H1 (cell line): ENCODE data around the gene SF3B6. TPM values are rescaled to one million over a fixed set of nuclear protein-coding genes. Genes with fewer than 3 reads are reported as not detected.

Experiments
- CTCF ChIA-PET: fragments of 300-600 bp; sonication (Branson Sonifier 250); formaldehyde crosslinking; loops from one replicate; lab custom pipeline; 2021; ENCODE audit not compliant: partially characterized antibody; lab: Charles Lee
- POLR2A ChIA-PET: fragments of 300-600 bp; sonication (Branson Sonifier 250); formaldehyde crosslinking; loops from one replicate; lab custom pipeline; 2021; ENCODE audit warnings: inconsistent platforms; ENCODE audit not compliant: partially characterized antibody; lab: Charles Lee
- DNase-seq, 2 experiments: peaks; one replicate each; pipeline versions ENCODE4 v3.0.0 to v3.0.0-alpha.2; 2010 to 2022; ENCODE audit warnings: low spot score in 2 of 2, low read depth in 1 of 2, mixed read lengths in 1 of 2
- FAIRE-seq: peaks from 2 replicates; lab custom pipeline; 2011; peaks lifted over from hg19 to GRCh38; lab: Jason Lieb, UNC
- H2AFZ ChIP-seq: 2 replicates; pipeline ENCODE4 v1.8.1; 2012; ENCODE audit warnings: low read length, inconsistent platforms
- H2AK5ac ChIP-seq: 2 replicates; pipeline ENCODE4 v1.6.1; 2013; ENCODE audit warnings: low read depth, low read length
- H2BK120ac ChIP-seq: replicated peaks from 2 replicates; pipeline ENCODE3; 2013; ENCODE audit warnings: low read depth, low read length, inconsistent platforms
- H2BK12ac ChIP-seq: 2 replicates; pipeline ENCODE4 v1.6.1; 2013; ENCODE audit warnings: low read depth, low read length
- H2BK15ac ChIP-seq: 2 replicates; pipeline ENCODE4 v1.6.1; 2013; ENCODE audit warnings: low read length
- H2BK20ac ChIP-seq: 2 replicates; pipeline ENCODE4 v1.6.1; 2013; ENCODE audit warnings: low read length
- H2BK5ac ChIP-seq: 2 replicates; pipeline ENCODE4 v1.6.1; 2013; ENCODE audit warnings: low read depth, low read length
- H3K14ac ChIP-seq: 2 replicates; pipeline ENCODE4 v1.6.1; 2013; ENCODE audit warnings: inconsistent platforms; ENCODE audit not compliant: insufficient read length
- H3K18ac ChIP-seq: 2 replicates; pipeline ENCODE4 v1.6.1; 2013; ENCODE audit warnings: low read length; ENCODE audit errors: extremely low read depth
- H3K23ac ChIP-seq: 2 replicates; pipeline ENCODE4 v1.6.1; 2013; ENCODE audit warnings: inconsistent platforms; ENCODE audit not compliant: insufficient read length
- H3K23me2 ChIP-seq: 2 replicates; pipeline ENCODE4 v1.6.1; 2013; ENCODE audit warnings: low read depth, low read length
- H3K27ac ChIP-seq: 2 replicates; pipeline ENCODE4 v1.6.1; 2011; ENCODE audit warnings: low read depth, low read length, inconsistent platforms
- H3K27me3 ChIP-seq, 4 experiments: replicated peaks in 1 of 4; 1 replicate in 1 of 4; 2 replicates in 3 of 4; pipeline versions ENCODE4 v1.6.1 to v1.8.1; 2011 to 2013; ENCODE audit warnings: low read length in 3 of 4, mild to moderate bottlenecking in 3 of 4, inconsistent platforms in 2 of 4, mixed read lengths in 2 of 4, moderate library complexity in 1 of 4; ENCODE audit not compliant: control insufficient read depth in 3 of 4, insufficient read depth in 3 of 4; ENCODE audit errors: extremely low read depth in 1 of 4
- H3K36me3 ChIP-seq, 4 experiments: 2 replicates each; pipeline versions ENCODE4 v1.6.1 to v1.8.1; 2011 to 2013; ENCODE audit warnings: mild to moderate bottlenecking in 4 of 4, low read length in 3 of 4, moderate library complexity in 2 of 4, control low read depth in 1 of 4, inconsistent platforms in 1 of 4; ENCODE audit not compliant: insufficient read depth in 4 of 4, control insufficient read depth in 2 of 4
- H3K4ac ChIP-seq: replicated peaks from 2 replicates; pipeline ENCODE3; 2013; ENCODE audit warnings: low read length, low read depth, mixed read lengths, inconsistent platforms; ENCODE audit not compliant: insufficient read length
- H3K4me1 ChIP-seq, 4 experiments: replicated peaks in 1 of 4; 1 replicate in 1 of 4; 2 replicates in 3 of 4; pipeline versions ENCODE4 v1.6.1 to v1.8.1; 2011 to 2013; ENCODE audit warnings: low read length in 3 of 4, inconsistent platforms in 2 of 4, mixed read lengths in 1 of 4; ENCODE audit not compliant: insufficient read depth in 4 of 4, control insufficient read depth in 3 of 4
- H3K4me2 ChIP-seq, 2 experiments: 2 replicates each; pipeline versions ENCODE4 v1.6.1 to v1.8.1; 2011 to 2013; ENCODE audit warnings: low read depth in 2 of 2, low read length in 2 of 2, control low read depth in 1 of 2, inconsistent platforms in 1 of 2, mild to moderate bottlenecking in 1 of 2; ENCODE audit not compliant: insufficient read depth in 1 of 2
- H3K4me3 ChIP-seq, 4 experiments: fragments of 200-600, 300-600 bp in 1 of 4; sonication (generic), shearing (Covaris generic), sonication (Bioruptor Twin) in 1 of 4; 2 replicates each; pipeline versions ENCODE4 v1.5.1 to v1.8.1; 2011 to 2016; ENCODE audit warnings: low read length in 4 of 4, low read depth in 3 of 4, control low read depth in 2 of 4, inconsistent platforms in 2 of 4, mild to moderate bottlenecking in 2 of 4, mixed read lengths in 1 of 4, moderate library complexity in 1 of 4; ENCODE audit not compliant: insufficient read depth in 2 of 4; ENCODE audit errors: extremely low read depth in 1 of 4
- H3K56ac ChIP-seq: replicated peaks from 2 replicates; pipeline ENCODE3; 2013; ENCODE audit warnings: low read depth, mild to moderate bottlenecking, mixed read lengths, low read length, inconsistent platforms; ENCODE audit not compliant: insufficient read length
- H3K79me1 ChIP-seq: 2 replicates; pipeline ENCODE4 v1.6.1; 2013; ENCODE audit warnings: low read depth, low read length, control low read depth
- H3K79me2 ChIP-seq, 2 experiments: 2 replicates each; pipeline versions ENCODE4 v1.6.1 to v1.8.1; 2012 to 2013; ENCODE audit warnings: low read length in 2 of 2, mild to moderate bottlenecking in 2 of 2, inconsistent platforms in 1 of 2; ENCODE audit not compliant: insufficient read depth in 2 of 2, control insufficient read depth in 1 of 2
- H3K9ac ChIP-seq, 4 experiments: replicated peaks in 1 of 4; 1 replicate in 1 of 4; 2 replicates in 3 of 4; pipeline versions ENCODE4 v1.6.1 to v1.8.1; 2011 to 2013; ENCODE audit warnings: low read depth in 3 of 4, low read length in 3 of 4, control low read depth in 2 of 4, mild to moderate bottlenecking in 2 of 4, moderate library complexity in 2 of 4, inconsistent platforms in 1 of 4; ENCODE audit errors: extremely low read depth in 1 of 4
- H3K9me3 ChIP-seq, 2 experiments: 2 replicates each; pipeline versions ENCODE4 v1.6.1 to v1.8.1; 2012 to 2013; ENCODE audit warnings: mild to moderate bottlenecking in 2 of 2, moderate library complexity in 2 of 2, control low read depth in 1 of 2, inconsistent platforms in 1 of 2, low read depth in 1 of 2, low read length in 1 of 2, mixed read lengths in 1 of 2; ENCODE audit not compliant: insufficient read depth in 2 of 2
- H4K20me1 ChIP-seq, 2 experiments: replicated peaks in 1 of 2; 2 replicates each; pipeline versions ENCODE3 to v1.8.1; 2011 to 2013; ENCODE audit warnings: inconsistent platforms in 2 of 2, low read length in 2 of 2, mild to moderate bottlenecking in 1 of 2; ENCODE audit not compliant: insufficient read depth in 2 of 2, control insufficient read depth in 1 of 2
- H4K5ac ChIP-seq: 2 replicates; pipeline ENCODE4 v1.6.1; 2013; ENCODE audit warnings: low read length, low read depth, mixed read lengths, inconsistent platforms; ENCODE audit not compliant: insufficient read length
- H4K8ac ChIP-seq: 2 replicates; pipeline ENCODE4 v1.8.0; 2013; ENCODE audit warnings: mild to moderate bottlenecking, moderate library complexity, low read length, inconsistent platforms; ENCODE audit not compliant: insufficient read depth; ENCODE audit errors: extremely low read depth
- H4K91ac ChIP-seq: replicated peaks from 2 replicates; pipeline ENCODE3; 2013; ENCODE audit warnings: low read length, mixed read lengths, inconsistent platforms; ENCODE audit not compliant: insufficient read length
- ATF3 ChIP-seq: IDR thresholded peaks from 2 replicates; pipeline ENCODE4 v1.6.1; 2011; ENCODE audit warnings: low read depth, mild to moderate bottlenecking, low read length; ENCODE audit not compliant: insufficient read depth
- BRCA1 ChIP-seq: IDR thresholded peaks from 2 replicates; pipeline ENCODE4 v1.6.1; 2012; ENCODE audit warnings: low read depth, low read length, improper control_type of control experiment
- CBX5 ChIP-seq: fragments of 300-800, 300-1000 bp; sonication (generic); IDR thresholded peaks from 2 replicates; pipeline ENCODE4 v1.7.1; 2016; ENCODE audit warnings: antibody characterized with exemption, low read length, low read depth
- CREB1 ChIP-seq: IDR thresholded peaks from 2 replicates; pipeline ENCODE4 v1.6.1; 2012; ENCODE audit warnings: inconsistent platforms
- EGR1 ChIP-seq: IDR thresholded peaks from 2 replicates; pipeline ENCODE4 v1.6.1; 2011; ENCODE audit warnings: low read depth, low read length, borderline replicate concordance
- FOSL1 ChIP-seq: IDR thresholded peaks from 2 replicates; pipeline ENCODE4 v1.6.1; 2011; ENCODE audit warnings: mild to moderate bottlenecking, low read depth, low read length, moderate library complexity; ENCODE audit not compliant: insufficient read depth
- NRF1 ChIP-seq: IDR thresholded peaks from 2 replicates; pipeline ENCODE4 v1.6.1; 2011; ENCODE audit warnings: mild to moderate bottlenecking, low read depth, low read length, improper control_type of control experiment
- POLR2AphosphoS5 ChIP-seq: IDR thresholded peaks from 2 replicates; pipeline ENCODE4 v1.6.1; 2011; ENCODE audit warnings: low read depth, low read length
- RBBP5 ChIP-seq: IDR thresholded peaks from 2 replicates; pipeline ENCODE4 v1.7.1; 2012; ENCODE audit warnings: low read depth, mild to moderate bottlenecking, inconsistent platforms, low read length, moderate library complexity, borderline replicate concordance
- SIN3A ChIP-seq, 2 experiments: IDR thresholded peaks in 1 of 2; conservative IDR thresholded peaks in 1 of 2; 2 replicates each; pipeline ENCODE4 v1.6.1; 2011 to 2012; ENCODE audit warnings: low read length in 2 of 2, improper control_type of control experiment in 1 of 2, low read depth in 1 of 2, mild to moderate bottlenecking in 1 of 2
- WGBS, 2 experiments: shearing (Covaris generic) in 1 of 2; methylation state at CpG; one replicate each; pipeline versions ENCODE4 v1.1.6 to v1.1.7; 2013 to 2015; ENCODE audit warnings: low lambda C conversion rate in 2 of 2, mixed read lengths in 2 of 2, inconsistent platforms in 1 of 2, low coverage in 1 of 2, missing lambda C conversion rate in 1 of 2; ENCODE audit not compliant: insufficient replicate concordance in 2 of 2, insufficient coverage in 1 of 2, insufficient read length in 1 of 2; ENCODE audit errors: extremely low coverage in 1 of 2, missing lambda C conversion rate in 1 of 2; 5-methylcytosine and 5-hydroxymethylcytosine counted together
- polyA plus RNA-seq, 7 experiments: library from polyadenylated mRNA; depleted of rRNA in 3 of 7; stranded (reverse) in 5 of 7; unstranded in 2 of 7; fragments of >200 nt in 5 of 7; fragments of 200-250 nt in 2 of 7; gene quantifications; 1 replicate in 5 of 7; 2 replicates in 1 of 7; 4 replicates in 1 of 7; pipeline versions ENCODE4 v1.2.1 to v1.2.3, GENCODE V29; 2011 to 2013; ENCODE audit warnings: missing spikeins in 2 of 7, mixed read lengths in 2 of 7
- total RNA-seq: library from RNA; stranded (reverse); fragmentation: NEBNext Ultra II Directional; extraction: Animal tissue kit (Norgen Biotek cat#: 25700); gene quantifications from 2 replicates; pipeline ENCODE4 v1.2.1, GENCODE V29; 2021

The SF3B6 gene
- total and polyA plus RNA-seq, 2 of the 8 experiments (the other 6 are each of a cell fraction or from before 2014, with no cell fraction given) = 126 to 155 TPM

DNA sequence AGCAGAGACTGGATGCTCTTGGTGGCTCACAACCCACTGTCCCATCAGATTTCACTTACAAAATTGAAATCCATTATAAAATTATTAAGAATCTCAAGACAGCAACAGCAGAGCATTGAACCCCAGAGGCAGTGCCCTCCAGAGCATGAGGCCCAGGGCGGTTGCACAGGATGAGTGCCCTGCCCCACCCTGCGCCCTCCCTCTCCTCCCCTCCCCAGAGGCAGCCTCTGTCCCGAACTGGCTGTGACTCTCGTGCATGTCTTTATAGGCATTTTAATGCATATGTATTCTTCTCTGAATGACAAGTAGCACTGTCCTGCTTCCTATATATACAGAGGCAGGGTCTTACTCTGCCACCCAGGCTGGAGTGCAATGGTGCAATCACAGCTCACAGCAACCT lies 55.9 kb downstream of the SF3B6 start:
- H4K8ac ChIP-seq = no peak overlapping the region
- H3K56ac ChIP-seq = no peak overlapping the region
- no peak overlapping the region for H3K9ac ChIP-seq
- no peak overlapping the region for H3K14ac ChIP-seq
- H4K5ac ChIP-seq = no peak overlapping the region
- H3K23ac ChIP-seq = no peak overlapping the region
- 0 out of 2 replicates have a peak overlapping the region, but pooled peaks have one; percentile 32 for H2BK20ac ChIP-seq
- H3K4me3 ChIP-seq = no peak overlapping the region
- no peak overlapping the region for H3K18ac ChIP-seq
- no peak for TF ChIP-seq RBBP5
- TF ChIP-seq ATF3 = no peak
- no peak for TF ChIP-seq FOSL1
- TF ChIP-seq SIN3A (conservative IDR thresholded peaks at IDR 0.05 in 1 of 2, IDR thresholded peaks at IDR 0.05 in 1 of 2; ENCODE audit: low read depth in 1 of 2, low read length in 2 of 2) = no peak
- no peak for TF ChIP-seq POLR2AphosphoS5
- TF ChIP-seq CREB1 = no peak
- TF ChIP-seq EGR1 = no peak
- TF ChIP-seq CBX5 = no peak
- TF ChIP-seq NRF1 = no peak
- TF ChIP-seq BRCA1 = no peak
- TF ChIP-seq, all 59 proteins: peak for 0
- H3K36me3 ChIP-seq = peaks cover 0 to 14% (median 3%) of the 10 kb centered on the region in 4 experiments; a peak in 3 of 8 replicates
- FAIRE-seq (no peak), DNase-seq (no peak)
- H2BK5ac ChIP-seq = no peak overlapping the region
- H3K27me3 ChIP-seq = no peaks in the 10 kb centered on the region
- no peaks in the 10 kb centered on the region for H3K23me2 ChIP-seq
- H4K20me1 ChIP-seq = no peaks in the 10 kb centered on the region
- H3K4ac ChIP-seq = no peak overlapping the region
- no peak overlapping the region for H4K91ac ChIP-seq
- no peak overlapping the region for H2AK5ac ChIP-seq
- H3K4me2 ChIP-seq = no peak overlapping the region
- peaks cover 6 to 38% (median 15%) of the 10 kb centered on the region in 4 experiments for H3K4me1 ChIP-seq
- WGBS, 2 experiments = 73% methylated on average over 4 of the region's 4 CpGs; no CpG with 5 or more reads in 1 of the 2 experiments
- H2BK12ac ChIP-seq = no peak overlapping the region
- H3K79me1 ChIP-seq = peaks cover 6% of the 10 kb centered on the region; the same call in 1 of the 2 replicates
- peaks cover 0 to 5% of the 10 kb centered on the region in 2 experiments; a peak in 1 of 4 replicates for H3K79me2 ChIP-seq
- H2BK120ac ChIP-seq = no peak overlapping the region
- CTCF ChIA-PET = interaction anchor here (1.0 to 2.9 kb wide), 7 partner anchors 9 to 64 kb away, joined by 3 to 16 read pairs (median 6); partner anchors contain the start of gene TP53I3
- no peaks in the 10 kb centered on the region for H3K9me3 ChIP-seq
- H2AFZ ChIP-seq = no peak overlapping the region
- H2BK15ac ChIP-seq = peak overlapping the region; percentile 16; the same call in 1 of the 2 replicates
- H3K27ac ChIP-seq = no peak overlapping the region
- POLR2A ChIA-PET = interaction anchor here (1.1 to 2.1 kb wide), 4 partner anchors 11 to 94 kb away, joined by 3 to 8 read pairs (median 4); partner anchors contain the start of genes ATAD2B and MFSD2B
